NCI-H146 treated with DMSO at 0.1 percent for 48 hours (cell line): Measurements from ENCODE around the gene ZNF500.

Experiments
- DNase-seq: peaks from one replicate; lab custom pipeline; 2025; ENCODE audit not compliant: unreplicated experiment; lab: John Stamatoyannopoulos, UW

ZNF500 gene

GRCh38 chr16:4713663-4714501 lies 53.1 kb downstream of the ZNF500 start:
- no peak for DNase-seq

- no peak for DNase-seq
Measured at GRCh38 chr16:4709481-4709880, 57.5 kb downstream of the ZNF500 start.

- no peak for DNase-seq
Measured at GRCh38 chr16:4706871-4707270, 60.1 kb downstream of the ZNF500 start.

GRCh38 chr16:4704913-4705312 lies 62.0 kb downstream of the ZNF500 start:
- DNase-seq, result no peak

GRCh38 chr16:4704491-4704890 lies 62.5 kb downstream of the ZNF500 start:
- no peak for DNase-seq

- no peak for DNase-seq
Measured at GRCh38 chr16:4703906-4704305, 63.1 kb downstream of the ZNF500 start.

GRCh38 chr16:4702466-4702808 lies 64.5 kb downstream of the ZNF500 start:
- DNase-seq, result no peak

GRCh38 chr16:4701791-4702465 lies 65.0 kb downstream of the ZNF500 start:
- DNase-seq, result no peak

- DNase-seq, result no peak
Measured at GRCh38 chr16:4700997-4701743, 65.8 kb downstream of the ZNF500 start.

GRCh38 chr16:4700380-4700996 lies 66.5 kb downstream of the ZNF500 start:
- DNase-seq, result no peak

GRCh38 chr16:4699046-4699556 lies 67.9 kb downstream of the ZNF500 start:
- DNase-seq, result no peak

GRCh38 chr16:4698321-4699045 lies 68.5 kb downstream of the ZNF500 start:
- no peak for DNase-seq
